ENCODE data around the gene EGFR.

The EGFR gene

GRCh38 chr7:55108401-55108800 is 89.6 kb downstream of the EGFR start:
- DNase-seq = no peak

DNA sequence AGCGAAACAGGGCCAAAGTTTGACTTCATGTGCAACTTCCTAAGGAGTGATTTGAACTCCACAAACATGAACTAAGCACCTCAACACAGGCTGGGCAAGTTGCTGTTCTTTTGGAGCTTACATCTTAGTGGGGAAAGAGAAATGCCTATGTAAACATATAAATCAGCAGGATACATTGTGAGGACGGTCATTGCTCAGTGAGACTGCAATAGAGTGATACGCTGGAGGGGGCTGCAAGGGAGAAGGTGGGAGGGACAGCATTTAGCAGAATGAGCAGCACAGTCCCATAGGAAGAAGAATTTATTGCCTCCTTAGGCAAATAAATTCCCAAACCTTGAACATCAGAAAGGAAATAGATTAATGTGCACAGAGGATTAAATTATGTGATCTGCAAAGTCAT is 90.0 kb downstream of the EGFR start:
- DNase-seq = no peak

GRCh38 chr7:55109404-55110167 is 90.8 kb downstream of the EGFR start:
- DNase-seq = no peak

DNA sequence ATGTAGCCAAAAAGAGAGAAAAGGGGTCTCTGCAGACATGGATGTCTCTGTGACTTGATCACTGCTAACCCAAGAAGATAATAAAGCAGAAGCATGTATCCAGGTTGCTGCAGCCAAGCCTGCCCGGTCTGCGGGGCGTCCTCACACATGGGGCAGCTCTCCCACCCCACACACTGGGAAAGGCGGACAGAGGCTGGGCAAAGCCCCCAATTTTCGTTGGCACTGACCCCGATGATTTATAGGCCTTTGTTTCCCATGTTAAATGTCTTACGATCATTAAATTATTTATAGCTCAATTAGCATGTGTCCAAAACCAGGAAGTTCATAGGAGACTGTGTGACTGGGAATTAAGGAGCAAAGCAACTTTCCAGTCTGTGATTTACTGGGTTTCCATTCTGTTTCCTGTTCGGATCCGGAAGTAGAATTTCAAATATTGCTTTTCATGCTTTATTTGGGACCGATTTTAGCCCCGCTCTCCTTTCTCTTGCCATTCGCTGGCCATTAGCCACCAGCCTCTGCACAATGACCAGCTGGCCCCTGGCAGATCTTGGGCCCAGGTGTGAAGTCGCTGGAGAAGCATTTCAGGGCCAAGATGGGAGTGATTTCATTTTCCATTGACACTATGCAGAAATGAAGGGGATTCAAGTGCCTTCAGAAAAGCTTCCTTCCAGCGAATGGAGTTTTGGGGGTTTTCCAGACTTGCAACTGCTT is 91.6 kb downstream of the EGFR start:
- DNase-seq = no peak

DNA sequence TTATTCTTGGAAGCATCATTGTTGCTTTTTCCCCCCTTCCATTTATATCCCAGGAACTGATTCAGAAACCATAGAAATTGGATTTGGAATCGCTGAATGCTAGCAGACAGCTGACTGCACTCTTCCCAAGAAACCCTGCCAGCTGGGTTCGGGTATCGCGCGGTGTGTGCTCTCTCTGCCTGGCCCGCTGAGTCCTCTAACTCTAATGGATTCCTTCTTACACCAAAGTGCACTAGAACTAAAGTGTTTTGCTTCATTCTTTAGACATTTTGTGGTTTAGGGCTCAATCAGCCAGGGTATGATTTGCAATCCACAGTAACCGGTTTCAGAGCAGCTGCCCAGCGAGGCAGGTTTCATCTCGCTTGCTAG is 92.2 kb downstream of the EGFR start:
- DNase-seq = no peak

DNA sequence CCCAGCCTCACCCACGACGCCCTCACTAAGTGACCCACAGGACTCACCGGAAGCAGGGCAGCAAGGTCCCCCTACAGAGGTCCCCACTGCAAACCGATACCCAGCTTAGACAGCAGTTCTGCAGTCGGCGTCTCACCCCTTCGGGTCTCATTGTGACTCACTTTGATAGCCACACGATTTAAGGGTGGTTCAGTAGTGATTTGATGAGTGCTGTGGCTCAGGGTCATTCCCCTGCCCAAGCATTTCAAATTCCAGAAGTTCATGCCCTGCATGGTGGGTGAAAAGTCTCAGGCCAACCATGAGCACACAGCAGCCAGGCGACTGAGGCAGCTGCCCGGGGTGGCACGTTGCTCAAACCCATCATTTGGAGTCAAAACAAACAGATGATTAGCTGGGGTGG is 93.2 kb downstream of the EGFR start:
- DNase-seq = no peak

- no peak for DNase-seq
Observed at GRCh38 chr7:55113760-55114540, 95.1 kb downstream of the EGFR start.

DNA sequence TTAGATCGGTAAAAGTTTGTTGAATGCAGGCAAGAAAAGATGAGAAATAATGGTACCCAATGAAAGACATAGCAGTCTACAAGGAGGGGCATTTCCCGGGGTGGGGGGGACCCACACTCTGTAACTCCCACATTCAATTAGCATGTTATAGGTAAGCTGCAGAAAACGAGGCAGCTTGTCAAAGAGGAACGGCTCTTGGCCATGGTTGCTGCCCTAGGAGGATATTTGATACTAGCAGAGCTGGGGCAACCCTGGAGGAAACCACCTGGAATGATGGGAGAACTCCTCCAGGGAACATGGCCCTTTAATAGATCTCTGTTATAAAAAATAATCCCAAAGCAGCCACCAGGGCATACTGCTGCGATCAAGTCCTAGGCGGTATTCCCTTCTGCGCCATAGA is 98.5 kb downstream of the EGFR start:
- DNase-seq = no peak

GRCh38 chr7:55118426-55118825 is 99.6 kb downstream of the EGFR start:
- DNase-seq = no peak

DNA sequence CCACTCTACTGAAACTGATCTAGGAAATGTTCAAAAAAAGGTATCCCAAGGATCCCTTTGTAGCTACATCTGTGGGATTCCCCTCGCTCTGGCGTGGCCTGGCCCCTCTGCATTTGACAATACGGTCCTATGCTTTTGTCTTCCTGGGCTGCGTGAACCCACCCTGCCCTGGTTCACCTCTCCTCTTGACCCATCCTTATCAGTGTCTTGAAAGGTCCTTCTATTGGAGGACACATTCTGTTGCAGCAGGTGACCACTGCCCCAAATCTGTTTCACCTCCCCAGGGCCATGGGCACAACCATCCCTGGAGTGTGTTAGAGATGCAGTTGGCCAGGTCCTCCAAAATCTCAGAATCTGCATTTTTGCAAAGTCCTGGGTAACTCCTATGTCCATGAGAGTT is 100.8 kb downstream of the EGFR start:
- DNase-seq = no peak

GRCh38 chr7:55120074-55120473 is 101.3 kb downstream of the EGFR start:
- DNase-seq = no peak

DNA sequence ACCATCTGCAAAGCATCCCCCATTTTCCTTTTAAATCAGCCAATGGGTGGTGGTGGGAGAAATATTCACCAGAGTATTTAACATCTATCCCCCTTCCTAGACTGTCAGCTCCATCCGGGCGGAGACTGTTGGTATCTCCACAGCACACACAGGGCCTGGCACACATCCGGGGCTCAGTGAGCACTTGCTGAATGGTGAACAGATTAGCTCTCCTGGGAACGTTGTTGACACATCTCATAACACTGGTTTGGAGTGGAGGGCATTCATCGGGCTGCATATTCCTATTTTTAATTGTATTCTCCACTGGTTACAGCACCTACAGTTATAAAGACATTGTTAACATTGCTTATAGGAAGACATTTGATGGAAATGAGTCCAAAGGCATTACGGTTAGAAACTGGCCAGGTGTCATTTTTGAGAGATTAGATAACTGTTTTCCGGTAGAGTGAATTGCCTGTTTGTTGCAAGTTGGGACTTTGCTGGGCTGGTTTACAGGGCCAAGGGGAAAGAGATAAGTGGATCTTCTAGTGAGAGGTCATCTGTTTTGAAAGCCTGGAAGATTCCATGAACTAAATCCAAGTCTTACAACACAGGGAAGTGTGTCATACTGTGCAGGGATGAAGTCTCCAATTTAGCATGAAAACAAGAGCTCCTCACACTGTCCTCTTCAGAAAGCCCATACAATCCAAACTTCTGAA is 101.8 kb downstream of the EGFR start:
- no peak for DNase-seq

- DNase-seq = no peak
Observed at GRCh38 chr7:55121249-55121648, 102.4 kb downstream of the EGFR start.

DNA sequence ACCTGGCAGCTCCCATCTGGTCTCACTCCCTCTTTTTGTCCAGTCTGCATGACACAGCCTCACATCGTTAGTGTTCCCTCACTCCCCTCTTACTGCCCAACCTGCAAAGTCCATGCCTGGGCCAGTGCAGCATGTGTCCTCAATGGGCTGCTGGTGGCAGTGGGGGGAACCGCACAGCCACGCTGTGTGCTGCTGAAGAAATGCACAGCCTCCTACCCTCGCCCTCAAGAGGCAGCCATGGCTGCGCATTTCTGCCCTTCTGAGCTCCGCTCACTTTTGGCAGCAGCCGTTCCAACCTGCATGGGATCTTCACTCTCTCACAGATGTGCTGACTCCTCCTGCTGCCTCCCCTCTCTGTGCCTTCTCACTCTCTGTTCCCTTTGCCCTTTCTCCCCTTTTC is 103.4 kb downstream of the EGFR start:
- DNase-seq = no peak

GRCh38 chr7:55124989-55125875 is 106.4 kb downstream of the EGFR start:
- no peak for DNase-seq

GRCh38 chr7:55127135-55127551 is 108.3 kb downstream of the EGFR start:
- no peak for DNase-seq

DNA sequence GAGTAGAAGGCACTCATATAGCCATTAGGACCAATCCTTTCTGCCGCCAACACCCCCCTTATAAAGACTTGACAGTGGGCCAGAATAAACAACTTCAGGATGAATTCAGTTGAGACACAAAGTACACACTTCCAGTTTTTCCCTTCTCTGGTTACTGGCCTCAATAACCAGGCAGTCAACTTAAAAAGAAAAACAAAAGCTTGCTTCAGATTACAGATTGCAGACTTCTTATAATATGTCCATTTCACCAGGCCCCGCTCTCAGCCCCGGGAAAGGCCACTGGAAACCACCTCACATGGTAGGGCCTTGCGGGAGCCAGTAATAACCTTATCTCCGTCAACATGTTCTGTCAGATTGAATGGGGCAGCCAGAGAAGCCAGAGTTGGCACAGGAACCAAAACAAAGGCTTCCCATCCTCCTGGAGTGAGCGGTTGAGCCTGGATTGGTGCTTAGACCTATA is 108.8 kb downstream of the EGFR start:
- no peak for DNase-seq

- DNase-seq = no peak
Observed at GRCh38 chr7:55128693-55129394, 110.0 kb downstream of the EGFR start.

DNA sequence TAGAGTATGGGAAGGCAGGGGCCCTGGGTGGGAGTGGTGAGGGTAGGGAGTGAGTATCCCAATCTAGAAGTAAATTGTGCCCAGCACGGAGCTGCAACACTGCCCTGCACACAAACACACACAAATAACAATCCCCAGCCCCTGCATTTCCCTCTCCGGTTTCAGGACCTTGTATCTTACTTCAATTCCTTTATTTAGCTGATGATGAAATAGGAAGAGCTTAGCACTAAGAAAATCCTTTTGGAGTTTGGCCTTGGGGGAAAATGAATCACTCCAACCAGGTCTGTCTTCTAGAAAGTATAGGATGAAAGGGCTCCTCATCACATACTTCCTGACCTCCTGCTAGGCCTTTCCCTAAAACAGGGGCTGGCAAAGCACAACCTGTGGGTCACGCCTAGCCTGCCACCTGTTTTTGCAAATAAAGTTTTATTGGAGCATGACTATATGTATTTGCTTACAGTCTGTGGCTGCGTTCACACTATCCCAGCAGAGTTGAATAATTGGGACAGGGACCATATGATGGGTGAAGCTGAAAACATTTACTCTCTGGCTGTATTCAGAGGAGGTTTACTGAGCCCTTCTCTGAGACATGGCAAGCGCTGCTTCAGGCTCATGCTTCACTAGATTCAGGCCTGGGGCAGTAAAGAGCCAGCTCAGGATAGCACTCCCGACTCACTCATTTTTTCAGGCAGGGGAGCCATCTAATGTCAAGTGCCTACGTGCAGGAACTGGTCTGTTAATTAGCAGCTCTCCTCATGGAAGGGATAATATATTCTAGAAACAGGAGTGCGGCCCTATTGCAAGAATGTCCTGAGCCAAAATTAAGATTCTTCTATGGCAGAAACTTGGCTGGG is 111.0 kb downstream of the EGFR start:
- no peak for DNase-seq

GRCh38 chr7:55130395-55131141 is 111.8 kb downstream of the EGFR start:
- no peak for DNase-seq

All from stimulated activated CD4-positive, alpha-beta T cell treated with anti-CD3 and anti-CD28 coated beads, Interleukin-15, amount 100 ng/mL, for 24 hours (primary cell).